SK-N-SH (cell line): ENCODE results near the gene UCK1. TPM values are rescaled to one million over a fixed set of nuclear protein-coding genes. Genes with fewer than 3 reads are reported as not detected.

Source experiments
- CTCF ChIA-PET: fragments of 300-600, 350-600 bp; formaldehyde crosslinking; extraction: SDS; loops from one replicate; lab custom pipeline; 2021; lab: Yijun Ruan, JAX
- POLR2A ChIA-PET: fragments of 350-600 bp; sonication (Branson Sonifier 250); formaldehyde crosslinking; extraction: SDS; loops from one replicate; lab custom pipeline; 2020; ENCODE audit warnings: antibody characterized with exemption, inconsistent platforms; lab: Yijun Ruan, JAX
- DNase-seq: peaks from one replicate; pipeline ENCODE4 v3.0.0; 2012
- H2AFZ ChIP-seq: fragments of 200-600 bp; sonication (generic); 2 replicates; pipeline ENCODE4 v1.8.1; 2016; ENCODE audit warnings: antibody characterized with exemption, mild to moderate bottlenecking, low read depth
- H3F3A ChIP-seq: fragments of 200-600 bp; sonication (generic); replicated peaks from 2 replicates; pipeline ENCODE3; 2016; ENCODE audit warnings: antibody characterized with exemption, mild to moderate bottlenecking; ENCODE audit not compliant: insufficient read depth
- H3K27ac ChIP-seq, 2 experiments: fragments of 200-500 bp in 1 of 2; fragments of 200-600 bp in 1 of 2; sonication (Bioruptor generic) in 1 of 2; sonication (generic), shearing (Covaris generic) in 1 of 2; 2 replicates each; pipeline versions ENCODE4 v1.5.1 to v1.6.1; 2014 to 2016; ENCODE audit warnings: low read depth in 2 of 2, inconsistent platforms in 1 of 2, low read length in 1 of 2, mild to moderate bottlenecking in 1 of 2, mixed read lengths in 1 of 2
- H3K27me3 ChIP-seq: fragments of 200-600 bp; sonication (generic), shearing (Covaris generic); 2 replicates; pipeline ENCODE4 v1.6.1; 2016; ENCODE audit warnings: mixed run types; ENCODE audit not compliant: insufficient read depth
- H3K36me3 ChIP-seq, 2 experiments: fragments of 200-500 bp in 1 of 2; fragments of 200-600 bp in 1 of 2; sonication (Bioruptor generic) in 1 of 2; sonication (generic) in 1 of 2; replicated peaks in 1 of 2; 2 replicates each; pipeline versions ENCODE3 to v1.5.1; 2014 to 2016; ENCODE audit warnings: low read length in 1 of 2, mild to moderate bottlenecking in 1 of 2; ENCODE audit not compliant: insufficient read depth in 2 of 2, control insufficient read depth in 1 of 2
- H3K4me1 ChIP-seq, 2 experiments: fragments of 200-500 bp in 1 of 2; fragments of 200-600 bp in 1 of 2; sonication (Bioruptor generic) in 1 of 2; sonication (generic), shearing (Covaris generic) in 1 of 2; 2 replicates each; pipeline versions ENCODE4 v1.5.1 to v1.6.1; 2014 to 2016; ENCODE audit warnings: low read depth in 1 of 2, low read length in 1 of 2, mixed run types in 1 of 2; ENCODE audit not compliant: insufficient read depth in 2 of 2, control insufficient read depth in 1 of 2
- H3K4me2 ChIP-seq: fragments of 200-600 bp; sonication (generic), shearing (Covaris generic); 2 replicates; pipeline ENCODE4 v1.6.1; 2017; ENCODE audit warnings: mixed run types
- H3K4me3 ChIP-seq, 2 experiments: fragments of 200-500 bp in 1 of 2; fragments of 200-600 bp in 1 of 2; sonication (Bioruptor generic) in 1 of 2; sonication (generic), shearing (Covaris generic) in 1 of 2; 2 replicates each; pipeline versions ENCODE4 v1.5.1 to v1.8.1; 2014 to 2016; ENCODE audit warnings: low read depth in 2 of 2, inconsistent platforms in 1 of 2, low read length in 1 of 2, mild to moderate bottlenecking in 1 of 2, mixed read lengths in 1 of 2, moderate library complexity in 1 of 2
- H3K79me2 ChIP-seq: fragments of 200-600 bp; sonication (generic); 2 replicates; pipeline ENCODE4 v1.8.1; 2017; ENCODE audit warnings: mild to moderate bottlenecking; ENCODE audit not compliant: insufficient read depth
- H3K9ac ChIP-seq: fragments of 200-600 bp; sonication (generic); 2 replicates; pipeline ENCODE4 v1.6.1; 2017; ENCODE audit warnings: mixed run types
- H3K9me2 ChIP-seq: fragments of 200-600 bp; sonication (generic); 2 replicates; pipeline ENCODE4 v1.6.1; 2017; ENCODE audit warnings: mixed run types
- H3K9me3 ChIP-seq: fragments of 200-600 bp; sonication (generic); 2 replicates; pipeline ENCODE4 v1.6.1; 2017; ENCODE audit warnings: mixed run types, mild to moderate bottlenecking, moderate library complexity
- H4K20me1 ChIP-seq: fragments of 200-600 bp; sonication (generic); 2 replicates; pipeline ENCODE4 v1.6.1; 2017; ENCODE audit warnings: mild to moderate bottlenecking, mixed run types; ENCODE audit not compliant: insufficient read depth
- CHD2 ChIP-seq: fragments of 150-350 bp; IDR thresholded peaks from 2 replicates; pipeline ENCODE4 v1.6.1; 2018; ENCODE audit warnings: low read length; ENCODE audit not compliant: partially characterized antibody
- CTCF ChIP-seq: fragments of 200-600 bp; sonication (generic); IDR thresholded peaks from 2 replicates; pipeline ENCODE4 v1.6.1; 2017; ENCODE audit warnings: antibody characterized with exemption, mild to moderate bottlenecking, moderate library complexity
- EZH2phosphoT487 ChIP-seq: fragments of 200-600 bp; sonication (generic); IDR thresholded peaks from 2 replicates; pipeline ENCODE4 v1.6.1; 2017; ENCODE audit warnings: low read depth, mixed run types, mild to moderate bottlenecking, antibody characterized with exemption, moderate library complexity, borderline replicate concordance
- FOSL2 ChIP-seq: IDR thresholded peaks from 2 replicates; pipeline ENCODE4 v1.4.0; 2012; ENCODE audit warnings: low read depth, mild to moderate bottlenecking, moderate library complexity, borderline replicate concordance
- FOXJ3 ChIP-seq: sonication (generic); formaldehyde crosslinking; IDR thresholded peaks from 2 replicates; pipeline ENCODE4 v1.5.1; 2020; ENCODE audit warnings: mild to moderate bottlenecking, missing genetic modification reagents
- JUND ChIP-seq: IDR thresholded peaks from 2 replicates; pipeline ENCODE4 v1.4.0; 2012
- MEF2A ChIP-seq: IDR thresholded peaks from 2 replicates; pipeline ENCODE4 v1.4.0; 2012; ENCODE audit warnings: low read depth, borderline replicate concordance
- MXI1 ChIP-seq: IDR thresholded peaks from 2 replicates; pipeline ENCODE4 v1.6.1; 2012; ENCODE audit warnings: mild to moderate bottlenecking, low read depth, low read length, improper control_type of control experiment
- POLR2AphosphoS5 ChIP-seq: IDR thresholded peaks from 2 replicates; pipeline ENCODE4 v1.6.1; 2012; ENCODE audit warnings: low read depth, low read length
- RAD21 ChIP-seq: IDR thresholded peaks from 2 replicates; pipeline ENCODE4 v1.6.1; 2012; ENCODE audit warnings: mild to moderate bottlenecking, low read length
- SIN3A ChIP-seq: IDR thresholded peaks from 2 replicates; pipeline ENCODE4 v1.6.1; 2012; ENCODE audit warnings: low read depth, mild to moderate bottlenecking, low read length, moderate library complexity, borderline replicate concordance
- TEAD4 ChIP-seq: IDR thresholded peaks from 2 replicates; pipeline ENCODE4 v1.4.0; 2012; ENCODE audit warnings: mild to moderate bottlenecking, borderline replicate concordance; ENCODE audit not compliant: insufficient read depth
- ZBTB33 ChIP-seq: IDR thresholded peaks from 2 replicates; pipeline ENCODE4 v1.4.0; 2012; ENCODE audit warnings: low read depth, borderline replicate concordance
- WGBS: methylation state at CpG from one replicate; pipeline ENCODE4 v1.1.6; 2017; ENCODE audit warnings: low lambda C conversion rate; 5-methylcytosine and 5-hydroxymethylcytosine counted together
- polyA plus RNA-seq, 3 experiments: library from polyadenylated mRNA; depleted of rRNA; stranded (reverse); fragments of >200 nt; gene quantifications; 2 replicates each; pipeline ENCODE4 v1.2.3, GENCODE V29; 2012

UCK1 gene
- polyA plus RNA-seq, 1 of the 3 experiments (the other 2 are of a cell fraction): 32.9 TPM

DNA sequence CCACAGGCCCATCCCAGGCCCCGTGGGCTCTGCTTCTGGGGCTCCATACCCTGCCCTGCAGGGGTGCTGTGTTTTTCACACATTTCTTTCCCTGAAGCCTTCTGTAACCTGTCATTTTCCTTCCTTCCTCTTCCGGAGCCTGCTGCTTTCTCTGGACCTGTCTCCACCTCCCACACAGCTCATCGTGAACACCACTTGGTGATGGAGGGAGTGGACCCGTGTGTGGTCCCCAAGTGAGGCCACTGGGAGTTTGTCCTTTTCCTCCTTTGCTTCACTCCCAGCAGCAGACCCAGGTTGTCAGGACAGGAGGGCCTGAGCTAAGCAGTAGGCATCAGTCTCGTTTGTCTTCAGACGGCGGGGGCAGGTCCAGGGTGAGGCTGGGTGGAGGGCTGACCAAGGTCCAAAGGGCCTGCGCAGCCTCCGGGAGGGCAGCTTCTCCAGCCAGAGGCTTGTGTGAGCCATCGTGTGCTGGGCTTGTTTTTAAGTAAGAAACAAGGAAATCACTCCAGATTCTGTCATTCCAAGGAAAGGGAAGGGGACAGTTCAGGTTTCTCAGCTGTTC lies 34.1 kb downstream of the UCK1 start:
- Histone ChIP-seq H3K9ac (no peak overlapping the region), H3K9me2 (no peaks in the 10 kb centered on the region), H3K4me3 (no peak overlapping the region), H3K79me2 (peaks cover 3% of the 10 kb centered on the region; the same call in 1 of the 2 replicates), H3K4me2 (no peak overlapping the region), H3K4me1 (peaks cover 0 to 4% of the 10 kb centered on the region in 2 experiments; a peak in 1 of 4 replicates), H3K9me3 (no peaks in the 10 kb centered on the region), H3K27me3 (no peaks in the 10 kb centered on the region), H4K20me1 (0 out of 2 replicates have a peak, but pooled peaks cover 4% of the 10 kb centered on the region), H2AFZ (no peak overlapping the region), H3F3A (peaks cover 35% of the 10 kb centered on the region), H3K27ac (no peak overlapping the region; a peak in 1 of 4 replicates), H3K36me3 (peaks cover 48 to 86% of the 10 kb centered on the region in 2 experiments)
- no peak for TF ChIP-seq MXI1
- no peak for TF ChIP-seq JUND
- TF ChIP-seq CHD2: no peak
- TF ChIP-seq ZBTB33: no peak
- no peak for TF ChIP-seq CTCF
- no peak for TF ChIP-seq SIN3A
- TF ChIP-seq EZH2phosphoT487: no peak
- TF ChIP-seq POLR2AphosphoS5: no peak
- ChIA-PET POLR2A (interaction anchor here (1.0 kb wide), 1 partner anchor 15 kb away, joined by 3 read pairs; no protein-coding TSS in a partner anchor), CTCF (interaction anchor here (1.0 to 3.8 kb wide), 5 partner anchors 19 to 243 kb away, joined by 4 to 19 read pairs (median 7); partner anchors contain the start of gene RAPGEF1)
- no peak for DNase-seq
- WGBS: 91% methylated on average over 6 of the region's 10 CpGs

DNA sequence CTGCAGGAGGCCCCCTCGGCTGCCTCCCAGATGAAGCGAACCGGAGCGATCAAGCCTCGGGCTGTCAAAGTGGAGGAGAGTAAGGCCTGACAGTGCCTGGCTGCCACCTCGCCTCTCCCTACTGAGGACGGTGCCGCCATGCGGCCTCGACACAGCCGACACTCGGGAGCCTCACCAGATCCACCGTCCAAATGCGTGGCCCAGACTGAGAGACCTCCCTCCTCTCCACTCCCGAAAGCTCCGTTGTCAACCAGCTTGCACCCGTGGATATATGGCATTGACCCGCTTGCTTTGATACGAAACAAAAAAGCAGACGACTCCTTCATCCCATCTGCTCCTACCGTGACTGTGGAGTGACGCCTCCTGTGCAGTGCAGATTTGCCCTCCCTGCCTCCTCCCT lies 35.3 kb downstream of the UCK1 start:
- Histone ChIP-seq H3K9me3 (no peaks in the 10 kb centered on the region), H2AFZ (no peak overlapping the region), H3K4me2 (no peak overlapping the region), H3K27ac (no peak overlapping the region), H3K4me1 (peaks cover 0 to 3% of the 10 kb centered on the region in 2 experiments; a peak in 1 of 4 replicates), H3K9ac (no peak overlapping the region), H3K36me3 (peaks cover 57 to 95% of the 10 kb centered on the region in 2 experiments), H4K20me1 (0 out of 2 replicates have a peak, but pooled peaks cover 4% of the 10 kb centered on the region), H3K4me3 (no peak overlapping the region), H3F3A (peaks cover 29% of the 10 kb centered on the region), H3K9me2 (no peaks in the 10 kb centered on the region), H3K27me3 (no peaks in the 10 kb centered on the region), H3K79me2 (peaks cover 3% of the 10 kb centered on the region; the same call in 1 of the 2 replicates)
- 94% methylated on average over 14 of the region's 22 CpGs for WGBS
- POLR2A ChIA-PET: no interaction called here
- CTCF ChIA-PET: interaction anchor here (0.7 to 3.0 kb wide), 5 partner anchors 17 to 248 kb away, joined by 3 to 10 read pairs (median 4); partner anchors contain the start of gene RAPGEF1
- DNase-seq: no peak
- TF ChIP-seq RAD21 (no peak), JUND (no peak), MXI1 (no peak), TEAD4 (no peak), FOXJ3 (no peak), MEF2A (no peak), POLR2AphosphoS5 (no peak), FOSL2 (no peak)
